ENCODE results near the gene PTX4. TPM values are rescaled to one million over a fixed set of nuclear protein-coding genes. Genes with fewer than 3 reads are reported as not detected.

PTX4 gene
- total RNA-seq, 6 experiments from 2014 or later: 0.14 to 0.24 (median 0.18) TPM; not detected in 2

DNA sequence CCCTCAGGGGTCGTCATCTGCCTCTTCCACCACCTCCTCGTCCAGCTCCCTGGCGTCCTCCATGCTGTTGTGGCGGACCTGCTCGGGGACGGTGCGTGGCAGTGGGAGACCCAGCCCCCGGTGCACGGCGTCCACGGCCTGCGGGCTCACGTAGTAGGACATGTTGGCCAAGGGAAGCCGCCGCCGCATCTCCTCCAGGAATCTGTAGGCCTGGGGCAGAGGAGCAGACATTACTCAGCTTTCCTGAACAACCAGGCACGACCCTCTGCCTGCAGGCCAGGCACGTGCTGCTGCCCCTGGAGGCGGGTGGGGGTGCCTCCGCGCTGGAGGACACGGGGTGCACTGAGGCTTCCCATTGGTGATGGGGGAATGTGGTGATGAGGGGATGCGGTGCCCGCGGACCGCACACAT, 22.2 kb upstream of the PTX4 start:
- H3K27me3 Mint-ChIP-seq (ENCODE audit: insufficient read depth): peaks cover 3% of the 10 kb centered on the region
- no peak overlapping the region for H3K4me3 Mint-ChIP-seq
- DNase-seq: no peak
- TF ChIP-seq, protein P1, sequence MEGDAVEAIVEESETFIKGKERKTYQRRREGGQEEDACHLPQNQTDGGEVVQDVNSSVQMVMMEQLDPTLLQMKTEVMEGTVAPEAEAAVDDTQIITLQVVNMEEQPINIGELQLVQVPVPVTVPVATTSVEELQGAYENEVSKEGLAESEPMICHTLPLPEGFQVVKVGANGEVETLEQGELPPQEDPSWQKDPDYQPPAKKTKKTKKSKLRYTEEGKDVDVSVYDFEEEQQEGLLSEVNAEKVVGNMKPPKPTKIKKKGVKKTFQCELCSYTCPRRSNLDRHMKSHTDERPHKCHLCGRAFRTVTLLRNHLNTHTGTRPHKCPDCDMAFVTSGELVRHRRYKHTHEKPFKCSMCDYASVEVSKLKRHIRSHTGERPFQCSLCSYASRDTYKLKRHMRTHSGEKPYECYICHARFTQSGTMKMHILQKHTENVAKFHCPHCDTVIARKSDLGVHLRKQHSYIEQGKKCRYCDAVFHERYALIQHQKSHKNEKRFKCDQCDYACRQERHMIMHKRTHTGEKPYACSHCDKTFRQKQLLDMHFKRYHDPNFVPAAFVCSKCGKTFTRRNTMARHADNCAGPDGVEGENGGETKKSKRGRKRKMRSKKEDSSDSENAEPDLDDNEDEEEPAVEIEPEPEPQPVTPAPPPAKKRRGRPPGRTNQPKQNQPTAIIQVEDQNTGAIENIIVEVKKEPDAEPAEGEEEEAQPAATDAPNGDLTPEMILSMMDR (IDR thresholded peaks at IDR 0.05): 0 out of 2 replicates have a peak, but pooled peaks have one; percentile 8
- H3K27ac Mint-ChIP-seq: no peak overlapping the region
- H3K9me3 Mint-ChIP-seq: peaks cover 13% of the 10 kb centered on the region
- no peaks in the 10 kb centered on the region for H3K4me1 Mint-ChIP-seq (ENCODE audit: low read depth)
- peaks cover 22% of the 10 kb centered on the region for H3K36me3 Mint-ChIP-seq (ENCODE audit: low read depth)

DNA sequence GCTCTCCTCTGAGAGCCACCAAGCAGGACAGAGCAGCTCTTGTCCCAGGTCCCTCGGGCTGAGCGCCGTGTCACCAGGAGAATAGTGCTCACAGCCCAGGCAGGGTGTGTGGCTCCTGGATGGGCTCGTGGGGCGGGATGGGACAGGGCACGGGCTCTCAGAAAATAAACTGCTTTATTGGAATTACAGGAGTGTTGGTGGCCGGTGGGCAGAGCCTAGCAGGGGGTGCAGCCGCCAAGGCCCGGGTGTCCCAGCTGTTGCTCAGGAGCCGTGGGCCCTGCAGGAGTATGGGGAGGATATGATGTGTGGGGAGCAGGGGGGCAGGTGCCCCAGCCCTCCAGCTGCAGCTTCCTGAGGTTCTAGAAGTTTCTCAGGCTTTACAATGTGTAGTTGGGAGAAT, 21.5 kb upstream of the PTX4 start:
- Mint-ChIP-seq H3K27ac (no peak overlapping the region), H3K27me3 (ENCODE audit: insufficient read depth) (peaks cover 3% of the 10 kb centered on the region), H3K36me3 (ENCODE audit: low read depth) (peaks cover 22% of the 10 kb centered on the region), H3K4me1 (ENCODE audit: low read depth) (no peaks in the 10 kb centered on the region), H3K4me3 (no peak overlapping the region), H3K9me3 (peaks cover 13% of the 10 kb centered on the region)
- TF ChIP-seq, protein P1 (IDR thresholded peaks at IDR 0.05): no peak
- DNase-seq: no peak

DNA sequence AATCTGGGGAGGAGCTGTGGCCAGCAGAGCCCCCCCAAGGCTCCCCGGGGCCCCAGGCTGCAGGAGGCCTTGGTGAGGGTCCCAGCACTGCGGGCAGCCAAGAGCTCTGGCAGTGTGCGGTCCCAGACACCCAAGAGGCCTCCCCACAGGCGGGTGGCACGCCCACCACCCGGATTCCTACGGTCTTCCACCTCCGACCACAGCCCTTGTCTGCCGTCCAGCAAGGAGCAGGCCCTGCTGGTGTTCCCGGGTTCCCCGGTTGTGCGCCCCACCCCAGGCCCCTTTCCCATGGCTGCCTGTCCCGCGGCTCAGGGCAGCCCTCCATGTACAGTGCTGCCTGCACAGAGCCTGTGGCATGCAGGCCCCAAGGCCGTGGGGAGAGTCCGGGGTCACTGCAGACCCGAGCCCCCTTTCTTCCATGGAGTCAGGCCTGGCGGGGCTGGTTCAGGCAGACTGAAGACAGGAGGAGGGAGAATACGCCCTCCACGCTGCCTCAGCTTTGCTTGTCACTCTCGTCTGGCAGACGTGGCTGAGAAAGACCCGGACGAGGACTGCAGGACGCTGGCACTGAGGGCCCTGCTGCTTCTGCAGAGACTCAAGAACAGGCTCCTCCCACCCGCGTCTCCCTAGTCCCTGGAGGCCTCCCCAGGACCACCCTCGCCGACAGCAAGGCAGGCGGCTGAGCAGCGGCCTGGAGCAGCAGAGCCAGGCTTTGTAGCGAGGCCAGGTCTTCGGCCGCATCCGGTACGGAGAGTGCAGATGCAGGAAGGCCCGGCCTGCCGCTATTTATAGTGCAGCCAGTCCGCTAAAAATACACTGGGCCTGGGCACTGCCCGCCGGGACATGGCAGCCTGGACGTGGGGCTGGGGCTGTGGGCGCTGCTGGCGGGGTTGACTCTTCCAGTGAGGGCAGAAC, 20.8 kb upstream of the PTX4 start:
- DNase-seq: no peak
- peaks cover 16% of the 10 kb centered on the region for H3K36me3 Mint-ChIP-seq (ENCODE audit: low read depth)
- peaks cover 9% of the 10 kb centered on the region for H3K9me3 Mint-ChIP-seq

DNA sequence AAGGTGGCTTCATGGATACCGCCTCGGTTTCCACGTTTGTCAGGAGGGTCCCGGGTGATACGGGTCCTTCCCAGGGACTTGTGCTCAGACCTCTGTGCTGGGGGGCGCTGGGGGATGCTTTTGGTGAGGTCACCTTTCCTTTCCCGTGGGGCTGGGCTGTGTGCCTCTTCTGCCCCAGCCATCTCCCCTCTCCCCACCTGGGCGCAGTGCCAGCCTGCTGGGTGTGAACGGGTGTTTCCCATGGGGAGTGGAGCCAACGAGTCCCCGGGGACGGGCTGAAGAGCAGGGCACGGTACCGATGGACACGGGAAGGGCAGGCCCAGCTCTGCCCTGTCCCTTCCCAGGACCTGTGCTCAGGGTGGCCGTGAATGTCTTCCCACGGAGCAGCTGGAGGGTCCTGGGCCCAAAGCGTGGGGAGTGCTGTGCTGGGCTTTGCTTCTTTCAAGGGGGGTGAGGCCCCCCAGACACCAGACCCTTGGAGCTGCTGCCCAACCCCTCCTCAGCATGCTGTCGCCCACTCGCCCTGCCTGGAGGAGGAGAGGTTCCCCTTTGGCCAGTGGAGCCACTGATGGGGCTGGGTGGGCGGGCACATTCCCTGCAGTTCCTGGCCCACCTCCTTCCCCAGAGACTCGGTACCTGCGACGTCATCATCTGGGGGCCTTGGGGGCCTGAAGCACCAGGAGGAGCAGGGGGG, 19.9 kb upstream of the PTX4 start:
- Mint-ChIP-seq H3K27me3 (ENCODE audit: insufficient read depth) (peaks cover 2% of the 10 kb centered on the region; the same call in 1 of the 2 replicates), H3K27ac (no peak overlapping the region), H3K4me3 (no peak overlapping the region), H3K4me1 (ENCODE audit: low read depth) (no peaks in the 10 kb centered on the region), H3K36me3 (ENCODE audit: low read depth) (peaks cover 15% of the 10 kb centered on the region), H3K9me3 (peaks cover 5% of the 10 kb centered on the region)
- no peak for DNase-seq
- TF ChIP-seq, protein P1 (IDR thresholded peaks at IDR 0.05): no peak

More for the DNA sequence above, 20.8 kb upstream of the PTX4 start:
- Mint-ChIP-seq H3K4me1 (ENCODE audit: low read depth) (no peaks in the 10 kb centered on the region), H3K4me3 (no peak overlapping the region), H3K27ac (no peak overlapping the region), H3K27me3 (ENCODE audit: insufficient read depth) (peaks cover 3% of the 10 kb centered on the region)
- TF ChIP-seq, protein P1 (IDR thresholded peaks at IDR 0.05): no peak

DNA sequence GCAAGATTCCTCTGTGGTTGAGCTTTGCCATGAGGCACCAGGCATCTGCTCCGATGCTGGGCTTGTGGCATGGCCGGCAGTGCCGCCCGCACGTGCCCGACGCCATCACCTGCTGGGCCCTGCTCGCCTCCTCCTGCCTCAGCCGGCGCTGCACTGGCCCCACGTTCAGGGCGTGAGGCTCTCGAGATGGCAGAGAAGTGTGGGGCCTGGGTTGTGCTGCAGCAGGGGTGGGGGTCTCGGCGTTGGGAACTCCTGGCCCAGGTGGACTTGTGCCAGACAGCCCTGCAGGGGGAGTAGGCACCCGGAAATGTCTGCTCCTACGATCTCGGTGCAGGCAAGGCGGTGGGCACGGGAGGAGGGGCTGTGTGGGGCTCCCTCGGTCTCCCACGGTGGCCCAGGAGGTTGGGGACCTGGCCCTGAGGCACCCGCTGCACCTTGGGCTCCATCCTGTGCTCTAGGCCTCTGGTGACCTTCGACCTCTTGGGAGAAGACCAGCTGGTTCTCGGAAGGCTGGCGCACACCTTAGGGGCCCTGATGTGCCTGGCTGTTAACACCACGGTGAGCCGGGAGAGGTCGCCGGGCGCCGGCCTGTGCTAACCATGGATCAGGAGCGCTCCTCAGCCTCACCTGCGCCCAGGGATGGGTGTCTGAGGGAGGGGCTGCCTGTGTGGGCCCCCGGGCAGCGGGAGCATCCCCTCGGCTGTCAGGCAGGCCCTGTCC, 17.9 kb upstream of the PTX4 start:
- Mint-ChIP-seq H3K4me1 (ENCODE audit: low read depth) (no peaks in the 10 kb centered on the region), H3K4me3 (no peak overlapping the region), H3K36me3 (ENCODE audit: low read depth) (peaks cover 13% of the 10 kb centered on the region; the same call in 1 of the 2 replicates), H3K27ac (no peak overlapping the region), H3K9me3 (no peaks in the 10 kb centered on the region), H3K27me3 (ENCODE audit: insufficient read depth) (no peaks in the 10 kb centered on the region; the same call in 1 of the 2 replicates)
- DNase-seq: no peak
- TF ChIP-seq, protein P1 (IDR thresholded peaks at IDR 0.05): no peak

All from HFFc6 (cell line).